ENCODE results near the gene ANGPTL5.

- TF ChIP-seq CTCF (IDR thresholded peaks at IDR 0.05) (no peak), POLR2A (IDR thresholded peaks at IDR 0.05) (no peak)
Measured at GRCh38 chr11:101912823-101913284, 3.5 kb downstream of the ANGPTL5 start.
